ENCODE data around the gene COL6A1.
"Not testable (repeated sequence)": the region's sequence is repeated elsewhere in the genome, so short reads cannot be mapped to it uniquely, and the experiment has no call there.

COL6A1 gene

DNA sequence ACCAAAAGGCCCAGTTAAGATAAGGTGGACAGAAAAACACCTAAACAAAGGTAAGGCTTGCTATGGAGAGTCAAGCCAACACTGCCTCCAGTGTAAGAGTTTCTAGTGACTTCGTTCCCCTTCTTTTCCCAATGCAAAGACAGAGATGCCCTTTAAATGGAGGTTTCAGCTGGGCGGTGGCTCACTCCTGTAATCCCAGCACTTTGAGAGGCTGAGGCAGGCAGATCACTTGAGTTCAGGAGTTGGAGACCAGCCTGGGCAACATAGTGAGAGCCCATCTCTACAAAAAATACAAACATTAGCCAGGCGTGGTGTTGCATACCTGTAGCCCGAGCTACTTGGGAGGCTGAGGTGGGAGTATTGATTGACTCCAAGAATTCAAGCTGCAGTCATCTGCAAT, 24.0 kb upstream of the COL6A1 start:
- Histone ChIP-seq H3K36me3 (ENCODE audit: control insufficient read depth, insufficient read depth, low read length) (no peaks in the 10 kb centered on the region), H3K27me3 (replicated peaks; ENCODE audit: control insufficient read depth, insufficient read depth, low read length, poor library complexity, severe bottlenecking) (no peaks in the 10 kb centered on the region)

DNA sequence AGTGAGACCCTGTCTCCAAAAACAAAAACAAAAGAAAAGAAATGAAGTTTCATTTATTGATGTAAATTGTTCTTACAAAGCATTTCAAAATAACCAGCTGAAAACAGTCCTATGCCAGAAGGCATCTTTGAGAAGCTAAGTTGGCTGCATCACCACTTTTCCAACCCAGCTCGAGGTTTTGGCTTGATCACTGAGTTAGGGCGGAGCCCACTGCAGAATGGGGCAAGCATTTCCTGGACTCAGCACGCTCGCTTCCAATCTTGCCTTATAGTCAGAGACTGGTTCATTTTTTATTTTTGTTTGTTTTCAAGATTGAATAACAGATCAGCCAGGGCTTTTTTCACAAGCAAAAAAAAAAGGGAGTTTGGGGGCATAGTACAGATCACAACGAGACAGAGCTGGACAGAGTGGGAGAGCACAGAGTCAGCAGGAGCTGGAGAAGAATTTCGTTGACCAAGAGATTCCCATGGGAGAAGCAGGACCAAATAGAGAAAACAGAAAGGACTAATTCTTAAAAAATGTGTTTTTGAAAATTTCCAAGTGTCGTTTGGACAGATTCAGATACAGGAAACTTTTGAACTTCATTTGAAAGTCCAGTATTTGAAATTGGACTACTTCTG, 23.5 kb upstream of the COL6A1 start:
- Histone ChIP-seq H3K9me3 (ENCODE audit: control insufficient read depth, low read length) (no peaks in the 10 kb centered on the region), H3K4me3 (ENCODE audit: insufficient read depth, low read depth, low read length, poor library complexity, severe bottlenecking) (no peak overlapping the region), H3K27ac (ENCODE audit: insufficient read depth, low read length, poor library complexity, severe bottlenecking) (no peak overlapping the region), H3K36me3 (ENCODE audit: control insufficient read depth, insufficient read depth, low read length) (no peaks in the 10 kb centered on the region), H3K27me3 (replicated peaks; ENCODE audit: control insufficient read depth, insufficient read depth, low read length, poor library complexity, severe bottlenecking) (no peaks in the 10 kb centered on the region), H3K4me1 (ENCODE audit: control insufficient read depth, insufficient read depth, low read length, poor library complexity, severe bottlenecking) (no peaks in the 10 kb centered on the region)
- no peak for DNase-seq

More for the DNA sequence above, 24.0 kb upstream of the COL6A1 start:
- Histone ChIP-seq H3K9me3 (ENCODE audit: control insufficient read depth, low read length) (no peaks in the 10 kb centered on the region), H3K4me3 (ENCODE audit: insufficient read depth, low read depth, low read length, poor library complexity, severe bottlenecking) (no peak overlapping the region), H3K4me1 (ENCODE audit: control insufficient read depth, insufficient read depth, low read length, poor library complexity, severe bottlenecking) (no peaks in the 10 kb centered on the region), H3K27ac (ENCODE audit: insufficient read depth, low read length, poor library complexity, severe bottlenecking) (no peak overlapping the region)
- no peak for DNase-seq

DNA sequence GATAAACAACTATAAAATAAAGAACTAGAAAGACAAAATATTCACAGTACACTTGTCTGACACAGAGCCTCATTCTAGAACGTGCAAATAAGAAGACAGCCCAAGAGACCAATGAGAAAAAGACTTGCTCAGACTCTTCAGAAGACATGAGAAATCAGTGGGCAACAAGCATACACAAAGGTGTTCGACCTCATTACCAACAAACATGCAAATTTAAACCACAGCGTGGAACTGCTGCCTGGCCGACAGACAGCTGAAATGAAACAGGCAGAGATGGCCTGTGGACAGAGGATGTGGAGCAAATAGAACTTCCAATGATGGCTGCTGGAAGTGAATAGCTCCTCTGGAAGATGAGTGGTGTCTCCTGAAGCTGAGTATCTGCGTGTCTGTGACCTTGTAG, 22.4 kb upstream of the COL6A1 start:
- Histone ChIP-seq H3K36me3 (ENCODE audit: control insufficient read depth, insufficient read depth, low read length) (no peaks in the 10 kb centered on the region), H3K9me3 (ENCODE audit: control insufficient read depth, low read length) (no peaks in the 10 kb centered on the region), H3K27ac (ENCODE audit: insufficient read depth, low read length, poor library complexity, severe bottlenecking) (no peak overlapping the region), H3K4me3 (ENCODE audit: insufficient read depth, low read depth, low read length, poor library complexity, severe bottlenecking) (no peak overlapping the region), H3K4me1 (ENCODE audit: control insufficient read depth, insufficient read depth, low read length, poor library complexity, severe bottlenecking) (no peaks in the 10 kb centered on the region), H3K27me3 (replicated peaks; ENCODE audit: control insufficient read depth, insufficient read depth, low read length, poor library complexity, severe bottlenecking) (no peaks in the 10 kb centered on the region)
- no peak for DNase-seq

DNA sequence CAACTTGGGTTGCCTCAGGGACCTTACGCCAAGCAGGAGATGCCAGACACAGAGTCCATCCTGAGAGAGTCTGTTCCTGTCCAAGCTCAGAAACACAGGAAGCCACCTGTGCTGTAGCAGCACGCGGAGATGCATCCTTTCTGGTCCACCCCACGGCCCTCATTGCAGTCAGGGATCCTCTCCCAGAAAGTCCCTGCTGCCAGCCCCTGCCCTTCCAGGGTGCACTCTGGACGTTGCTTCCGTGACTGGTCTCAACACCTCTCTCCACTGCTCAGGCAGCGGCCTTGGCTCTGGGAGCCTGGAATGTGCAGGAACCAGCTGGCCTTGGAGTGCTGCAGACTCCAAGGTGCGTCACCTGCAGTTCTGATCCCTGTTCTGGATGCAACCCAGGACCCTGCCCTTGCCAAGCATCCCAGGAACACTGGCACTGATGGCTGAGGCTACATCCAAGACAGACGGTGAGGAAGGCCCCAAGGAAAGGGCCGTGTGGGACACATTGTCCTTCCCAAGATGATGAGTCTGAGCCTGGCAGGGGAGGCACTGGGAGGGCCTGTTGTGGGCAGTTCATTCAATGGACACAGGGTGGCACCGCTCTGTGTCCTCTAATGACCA, 21.7 kb upstream of the COL6A1 start:
- no peak for DNase-seq
- H3K36me3 ChIP-seq (ENCODE audit: control insufficient read depth, insufficient read depth, low read length): no peaks in the 10 kb centered on the region
- no peaks in the 10 kb centered on the region for H3K4me1 ChIP-seq (ENCODE audit: control insufficient read depth, insufficient read depth, low read length, poor library complexity, severe bottlenecking)
- no peaks in the 10 kb centered on the region for H3K9me3 ChIP-seq (ENCODE audit: control insufficient read depth, low read length)
- no peaks in the 10 kb centered on the region for H3K27me3 ChIP-seq (replicated peaks; ENCODE audit: control insufficient read depth, insufficient read depth, low read length, poor library complexity, severe bottlenecking)
- H3K27ac ChIP-seq (ENCODE audit: insufficient read depth, low read length, poor library complexity, severe bottlenecking): no peak overlapping the region
- H3K4me3 ChIP-seq (ENCODE audit: insufficient read depth, low read depth, low read length, poor library complexity, severe bottlenecking): no peak overlapping the region

DNA sequence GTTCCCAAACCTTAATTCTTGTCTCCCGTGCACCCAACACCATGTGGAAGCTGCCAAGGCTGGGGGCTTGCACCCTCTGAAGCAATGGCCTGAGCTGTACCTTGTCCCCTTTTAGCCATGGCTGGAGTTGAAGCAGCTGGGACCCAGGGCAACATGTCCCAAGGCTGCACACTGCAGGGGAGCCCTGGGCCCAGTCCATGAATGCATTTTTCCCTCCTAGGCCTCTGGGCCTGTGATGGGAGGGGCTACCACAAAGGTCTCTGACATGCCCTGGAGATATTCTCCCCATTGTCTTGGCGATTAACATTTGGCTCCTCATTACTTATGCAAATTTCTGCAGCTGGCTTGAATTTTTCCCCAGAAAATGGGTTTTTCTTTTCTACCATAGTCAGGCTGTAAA, 20.2 kb upstream of the COL6A1 start:
- not testable (repeated sequence) for H3K36me3 ChIP-seq (ENCODE audit: control insufficient read depth, insufficient read depth, low read length); H3K27ac ChIP-seq (ENCODE audit: insufficient read depth, low read length, poor library complexity, severe bottlenecking); H3K4me3 ChIP-seq (ENCODE audit: insufficient read depth, low read depth, low read length, poor library complexity, severe bottlenecking); H3K27me3 ChIP-seq (replicated peaks; ENCODE audit: control insufficient read depth, insufficient read depth, low read length, poor library complexity, severe bottlenecking); DNase-seq; H3K9me3 ChIP-seq (ENCODE audit: control insufficient read depth, low read length); H3K4me1 ChIP-seq (ENCODE audit: control insufficient read depth, insufficient read depth, low read length, poor library complexity, severe bottlenecking)

DNA sequence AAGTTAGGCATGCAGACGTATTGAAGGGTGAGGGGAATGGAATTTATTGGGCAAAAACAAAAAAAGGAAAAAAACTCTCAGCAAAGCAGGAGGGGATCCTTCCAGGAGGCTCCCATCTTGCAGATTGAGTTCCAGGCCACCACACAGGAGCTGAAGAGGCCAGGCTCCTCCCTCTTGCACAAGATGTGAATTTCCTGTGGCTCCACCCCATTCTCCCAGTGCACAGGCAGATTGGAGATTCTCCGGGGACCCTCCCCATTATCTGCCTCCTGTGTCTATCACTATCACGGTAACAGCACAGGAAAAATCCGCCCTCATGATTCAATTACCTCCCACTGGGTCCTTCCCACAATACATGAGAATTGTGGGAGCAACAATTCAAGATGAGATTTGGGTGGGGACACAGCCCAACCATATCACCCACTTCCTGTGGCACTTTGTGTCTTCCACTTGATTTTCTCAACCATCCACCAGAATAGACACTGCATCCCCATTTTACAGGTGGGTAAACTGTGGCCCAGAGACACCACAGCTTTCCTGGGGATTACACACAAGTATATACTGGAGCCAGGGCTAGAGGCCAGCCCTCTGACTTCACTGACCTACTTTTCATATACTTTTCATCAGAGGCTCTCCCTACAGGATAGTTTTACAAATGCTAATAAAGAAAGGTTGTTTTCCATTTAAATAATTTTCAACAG, 18.9 kb upstream of the COL6A1 start:
- no peaks in the 10 kb centered on the region for H3K4me1 ChIP-seq (ENCODE audit: control insufficient read depth, insufficient read depth, low read length, poor library complexity, severe bottlenecking)
- no peak overlapping the region for H3K4me3 ChIP-seq (ENCODE audit: insufficient read depth, low read depth, low read length, poor library complexity, severe bottlenecking)
- no peak overlapping the region for H3K27ac ChIP-seq (ENCODE audit: insufficient read depth, low read length, poor library complexity, severe bottlenecking)
- DNase-seq: no peak
- H3K27me3 ChIP-seq (replicated peaks; ENCODE audit: control insufficient read depth, insufficient read depth, low read length, poor library complexity, severe bottlenecking): no peaks in the 10 kb centered on the region
- H3K36me3 ChIP-seq (ENCODE audit: control insufficient read depth, insufficient read depth, low read length): no peaks in the 10 kb centered on the region
- no peaks in the 10 kb centered on the region for H3K9me3 ChIP-seq (ENCODE audit: control insufficient read depth, low read length)

DNA sequence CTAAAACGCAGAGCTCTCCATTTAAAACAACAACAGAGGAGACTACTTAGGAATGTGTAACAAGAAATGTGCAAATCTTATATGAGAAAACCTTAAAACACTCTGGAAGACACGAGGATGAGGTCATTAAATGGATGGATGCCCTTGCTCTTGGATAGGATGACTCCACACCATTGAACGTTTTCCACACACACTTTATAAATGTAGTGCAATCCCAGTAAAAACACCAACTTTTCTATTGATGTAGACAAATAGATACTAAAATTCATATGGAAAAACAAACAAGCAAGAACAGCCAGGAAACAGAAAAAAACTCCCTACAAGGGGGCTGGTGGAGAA, 18.4 kb upstream of the COL6A1 start:
- H3K4me3 ChIP-seq (ENCODE audit: insufficient read depth, low read depth, low read length, poor library complexity, severe bottlenecking): no peak overlapping the region
- H3K9me3 ChIP-seq (ENCODE audit: control insufficient read depth, low read length): no peaks in the 10 kb centered on the region
- H3K4me1 ChIP-seq (ENCODE audit: control insufficient read depth, insufficient read depth, low read length, poor library complexity, severe bottlenecking): no peaks in the 10 kb centered on the region
- no peaks in the 10 kb centered on the region for H3K36me3 ChIP-seq (ENCODE audit: control insufficient read depth, insufficient read depth, low read length)
- no peak for DNase-seq
- H3K27me3 ChIP-seq (replicated peaks; ENCODE audit: control insufficient read depth, insufficient read depth, low read length, poor library complexity, severe bottlenecking): no peaks in the 10 kb centered on the region
- no peak overlapping the region for H3K27ac ChIP-seq (ENCODE audit: insufficient read depth, low read length, poor library complexity, severe bottlenecking)

DNA sequence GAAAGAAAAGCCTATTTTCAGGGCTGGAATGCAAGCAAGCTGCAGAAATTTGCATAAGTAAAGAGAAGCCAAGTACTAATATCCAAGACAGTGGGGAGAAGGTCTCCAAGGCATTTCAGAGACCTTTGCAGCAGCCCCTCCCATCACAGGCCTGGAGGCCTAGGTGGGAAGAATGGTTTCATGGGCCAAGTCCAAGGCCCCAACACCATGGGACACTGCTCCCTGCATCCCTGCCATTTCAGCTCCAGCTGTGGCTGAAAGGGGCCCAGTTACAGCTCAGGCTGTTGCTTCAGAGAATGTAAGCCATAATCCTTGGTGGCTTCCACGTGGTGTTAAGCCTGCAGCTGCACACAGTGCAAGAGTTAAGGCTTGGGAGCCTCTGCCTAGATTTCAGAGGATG, 16.9 kb upstream of the COL6A1 start:
- H3K36me3 ChIP-seq (ENCODE audit: control insufficient read depth, insufficient read depth, low read length): no peaks in the 10 kb centered on the region
- no peaks in the 10 kb centered on the region for H3K9me3 ChIP-seq (ENCODE audit: control insufficient read depth, low read length)
- H3K4me1 ChIP-seq (ENCODE audit: control insufficient read depth, insufficient read depth, low read length, poor library complexity, severe bottlenecking): no peaks in the 10 kb centered on the region
- no peak for DNase-seq
- H3K4me3 ChIP-seq (ENCODE audit: insufficient read depth, low read depth, low read length, poor library complexity, severe bottlenecking): no peak overlapping the region
- no peak overlapping the region for H3K27ac ChIP-seq (ENCODE audit: insufficient read depth, low read length, poor library complexity, severe bottlenecking)
- H3K27me3 ChIP-seq (replicated peaks; ENCODE audit: control insufficient read depth, insufficient read depth, low read length, poor library complexity, severe bottlenecking): no peaks in the 10 kb centered on the region

DNA sequence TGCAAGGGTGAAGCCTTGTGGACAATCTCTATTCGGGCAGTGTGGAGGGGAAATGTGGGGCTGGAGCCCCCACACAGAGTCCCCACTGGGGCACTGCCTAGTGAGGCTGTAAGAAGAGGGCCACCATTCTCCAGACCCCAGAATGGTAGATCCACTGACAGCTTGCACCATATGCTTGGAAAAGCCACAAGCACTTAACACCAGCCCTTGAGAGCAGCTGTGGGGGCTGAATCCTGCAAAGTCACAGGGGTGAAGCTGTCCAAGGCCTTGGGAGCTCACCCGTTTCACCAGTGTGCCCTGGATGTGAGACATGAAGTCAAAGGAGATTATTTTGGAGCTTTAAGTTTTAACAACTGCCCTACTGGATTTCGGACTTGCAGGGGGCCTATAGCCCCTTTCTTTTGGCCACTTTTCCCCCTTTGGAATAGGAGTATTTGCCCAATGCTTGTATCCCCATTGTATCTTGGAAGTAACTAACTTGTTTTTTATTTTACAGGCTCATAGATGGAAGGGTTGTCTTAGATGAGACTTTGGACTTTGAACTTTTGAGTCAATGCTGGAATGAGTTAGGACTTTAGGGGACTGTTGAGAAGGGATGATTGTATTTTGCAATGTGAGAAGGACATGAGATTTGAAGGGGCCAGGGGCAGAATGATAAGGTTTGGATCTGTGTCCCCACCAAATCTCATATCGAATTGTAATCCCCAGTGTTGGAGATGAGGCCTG, 16.3 kb upstream of the COL6A1 start:
- Histone ChIP-seq H3K4me3 (ENCODE audit: insufficient read depth, low read depth, low read length, poor library complexity, severe bottlenecking) (no peak overlapping the region), H3K27ac (ENCODE audit: insufficient read depth, low read length, poor library complexity, severe bottlenecking) (no peak overlapping the region), H3K9me3 (ENCODE audit: control insufficient read depth, low read length) (no peaks in the 10 kb centered on the region), H3K4me1 (ENCODE audit: control insufficient read depth, insufficient read depth, low read length, poor library complexity, severe bottlenecking) (no peaks in the 10 kb centered on the region), H3K27me3 (replicated peaks; ENCODE audit: control insufficient read depth, insufficient read depth, low read length, poor library complexity, severe bottlenecking) (no peaks in the 10 kb centered on the region), H3K36me3 (ENCODE audit: control insufficient read depth, insufficient read depth, low read length) (no peaks in the 10 kb centered on the region)
- no peak for DNase-seq

DNA sequence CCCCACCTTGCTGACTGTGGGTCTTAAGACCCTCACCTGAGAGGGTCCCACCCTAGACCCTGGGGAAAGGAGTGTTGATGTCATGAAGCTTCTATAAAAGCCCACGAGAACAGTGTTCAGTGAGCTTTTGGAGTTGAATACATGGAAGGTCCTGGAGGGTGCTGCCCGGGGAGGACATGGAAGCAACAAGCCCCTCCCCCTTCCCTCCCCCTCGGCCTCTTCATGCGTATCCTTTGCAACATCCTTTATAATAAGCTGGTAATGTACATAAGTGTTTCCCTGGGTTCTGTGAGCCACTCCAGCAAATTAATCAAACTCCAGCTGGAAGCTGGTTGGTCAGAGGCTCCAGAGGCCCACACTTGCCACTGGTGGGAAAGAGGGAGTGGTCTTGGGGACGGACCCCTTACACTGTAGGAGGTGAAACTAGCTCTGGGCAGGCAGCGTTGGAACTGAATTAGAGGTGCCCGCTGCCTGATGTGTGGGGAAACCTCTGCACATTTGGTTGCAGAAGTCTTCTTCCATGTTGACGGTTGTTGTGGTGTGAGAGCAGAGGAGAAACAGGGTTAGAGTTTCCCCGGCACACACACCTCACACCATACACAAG, 14.7 kb upstream of the COL6A1 start:
- Histone ChIP-seq H3K4me3 (ENCODE audit: insufficient read depth, low read depth, low read length, poor library complexity, severe bottlenecking) (no peak overlapping the region), H3K9me3 (ENCODE audit: control insufficient read depth, low read length) (no peaks in the 10 kb centered on the region), H3K4me1 (ENCODE audit: control insufficient read depth, insufficient read depth, low read length, poor library complexity, severe bottlenecking) (peaks cover 3% of the 10 kb centered on the region), H3K27ac (ENCODE audit: insufficient read depth, low read length, poor library complexity, severe bottlenecking) (no peak overlapping the region), H3K36me3 (ENCODE audit: control insufficient read depth, insufficient read depth, low read length) (no peaks in the 10 kb centered on the region), H3K27me3 (replicated peaks; ENCODE audit: control insufficient read depth, insufficient read depth, low read length, poor library complexity, severe bottlenecking) (peaks cover 5% of the 10 kb centered on the region)
- DNase-seq: no peak
